Hepatocyte (in vitro differentiated cells): ENCODE measurements around the gene GALNT14. TPM values are rescaled to one million over a fixed set of nuclear protein-coding genes. Genes with fewer than 3 reads are reported as not detected.

Source experiments
- DNase-seq: peaks from one replicate; pipeline ENCODE4 v3.0.0-alpha.2; 2016; ENCODE audit warnings: low spot score
- H2AFZ ChIP-seq: fragments of 200-600 bp; sonication (generic); 2 replicates; pipeline ENCODE4 v1.6.0; 2016; ENCODE audit warnings: antibody characterized with exemption, mild to moderate bottlenecking
- H3K27ac ChIP-seq: fragments of 200-600 bp; sonication (generic); 2 replicates; pipeline ENCODE4 v1.5.1; 2016; ENCODE audit warnings: mild to moderate bottlenecking
- H3K27me3 ChIP-seq: fragments of 200-600 bp; sonication (generic); 2 replicates; pipeline ENCODE4 v1.6.1; 2016
- H3K36me3 ChIP-seq: fragments of 200-600 bp; sonication (generic); replicated peaks from 2 replicates; pipeline ENCODE4 v1.5.1; 2016; ENCODE audit warnings: low read depth; ENCODE audit not compliant: insufficient read depth
- H3K4me1 ChIP-seq: fragments of 200-600 bp; sonication (generic); 2 replicates; pipeline ENCODE4 v1.5.1; 2016; ENCODE audit warnings: mild to moderate bottlenecking, moderate library complexity; ENCODE audit not compliant: insufficient read depth
- H3K4me2 ChIP-seq: fragments of 200-600 bp; sonication (generic); 2 replicates; pipeline ENCODE4 v1.6.0; 2016
- H3K4me3 ChIP-seq: fragments of 200-600 bp; sonication (generic); 2 replicates; pipeline ENCODE4 v1.5.1; 2016; ENCODE audit warnings: mild to moderate bottlenecking
- H3K79me2 ChIP-seq: fragments of 200-600 bp; sonication (generic); 2 replicates; pipeline ENCODE4 v1.6.0; 2017; ENCODE audit warnings: mild to moderate bottlenecking
- H3K9me2 ChIP-seq: fragments of 200-600 bp; sonication (generic); replicated peaks from 2 replicates; pipeline ENCODE4 v1.6.0; 2017; ENCODE audit warnings: mild to moderate bottlenecking; ENCODE audit not compliant: insufficient read depth
- H3K9me3 ChIP-seq: fragments of 200-600 bp; sonication (generic); 2 replicates; pipeline ENCODE4 v1.5.1; 2016; ENCODE audit warnings: low read depth, mild to moderate bottlenecking
- H4K20me1 ChIP-seq: fragments of 200-600 bp; sonication (generic); 2 replicates; pipeline ENCODE4 v1.6.0; 2016; ENCODE audit warnings: mild to moderate bottlenecking; ENCODE audit not compliant: insufficient read depth, poor library complexity, severe bottlenecking
- CTCF ChIP-seq: fragments of 200-600 bp; sonication (generic); IDR thresholded peaks from 2 replicates; pipeline ENCODE4 v1.5.1; 2016; ENCODE audit warnings: antibody characterized with exemption, mild to moderate bottlenecking; ENCODE audit not compliant: poor library complexity
- EZH2 ChIP-seq: fragments of 200-600 bp; sonication (generic); IDR thresholded peaks from 2 replicates; pipeline ENCODE4 v1.6.1; 2016; ENCODE audit warnings: antibody characterized with exemption, mild to moderate bottlenecking, borderline replicate concordance
- EZH2phosphoT487 ChIP-seq: fragments of 200-600 bp; sonication (generic); IDR thresholded peaks from one replicate; pipeline ENCODE4 v1.6.1; 2018; ENCODE audit warnings: antibody characterized with exemption, mild to moderate bottlenecking, low read depth, moderate library complexity; ENCODE audit not compliant: unreplicated experiment, severe bottlenecking
- WGBS: methylation state at CpG from one replicate; pipeline ENCODE4 v1.1.6; 2016; ENCODE audit warnings: low lambda C conversion rate; ENCODE audit errors: missing lambda C conversion rate; 5-methylcytosine and 5-hydroxymethylcytosine counted together
- polyA plus RNA-seq: library from polyadenylated mRNA; unstranded; fragments of >200 nt; fragmentation: Nextera tagmentation; extraction: Ambion mirVana; gene quantifications from 2 replicates; pipeline ENCODE4 v1.2.1, GENCODE V29; 2016
- total RNA-seq: library from RNA; depleted of rRNA; stranded (reverse); fragments of >200 nt; gene quantifications from 2 replicates; pipeline ENCODE4 v1.2.3, GENCODE V29; 2014

The GALNT14 gene
- total and polyA plus RNA-seq, 2 experiments from 2014 or later = 2.2 to 2.9 TPM

GRCh38 chr2:31129375-31130171, 8.7 kb downstream of the GALNT14 start:
- H3K4me2 ChIP-seq = no peak overlapping the region
- no peak overlapping the region for H2AFZ ChIP-seq
- no peaks in the 10 kb centered on the region for H3K9me2 ChIP-seq
- no peak overlapping the region for H3K27ac ChIP-seq
- no peaks in the 10 kb centered on the region for H3K4me1 ChIP-seq
- H3K27me3 ChIP-seq = peaks cover 30% of the 10 kb centered on the region
- H3K9me3 ChIP-seq = no peaks in the 10 kb centered on the region
- no peak for DNase-seq
- H3K4me3 ChIP-seq = no peak overlapping the region
- no peaks in the 10 kb centered on the region for H4K20me1 ChIP-seq
- H3K36me3 ChIP-seq = no peaks in the 10 kb centered on the region
- 48% methylated on average over 6 of the region's 6 CpGs for WGBS
- H3K79me2 ChIP-seq = no peaks in the 10 kb centered on the region
- TF ChIP-seq EZH2phosphoT487 (no peak), CTCF (no peak), EZH2 (no peak)

- Histone ChIP-seq H3K4me1 (no peaks in the 10 kb centered on the region), H3K27me3 (peaks cover 20% of the 10 kb centered on the region), H3K36me3 (no peaks in the 10 kb centered on the region), H3K79me2 (no peaks in the 10 kb centered on the region), H3K4me2 (no peak overlapping the region), H3K27ac (no peak overlapping the region), H2AFZ (no peak overlapping the region), H3K9me2 (no peaks in the 10 kb centered on the region), H3K4me3 (no peak overlapping the region), H3K9me3 (no peaks in the 10 kb centered on the region), H4K20me1 (no peaks in the 10 kb centered on the region)
- DNase-seq = no peak
- WGBS = 86% methylated on average over 3 of the region's 3 CpGs
- TF ChIP-seq CTCF (no peak), EZH2 (no peak), EZH2phosphoT487 (no peak)
These were observed 10.3 kb downstream of the GALNT14 start for GRCh38 chr2:31127931-31128330.

- no peaks in the 10 kb centered on the region for H3K79me2 ChIP-seq
- H3K27ac ChIP-seq = no peak overlapping the region
- peaks cover 10% of the 10 kb centered on the region for H3K27me3 ChIP-seq
- H3K4me3 ChIP-seq = no peak overlapping the region
- 67% methylated on average over 6 of the region's 6 CpGs for WGBS
- H3K9me3 ChIP-seq = no peaks in the 10 kb centered on the region
- no peaks in the 10 kb centered on the region for H3K36me3 ChIP-seq
- H2AFZ ChIP-seq = no peak overlapping the region
- no peak overlapping the region for H3K4me2 ChIP-seq
- H4K20me1 ChIP-seq = no peaks in the 10 kb centered on the region
- no peaks in the 10 kb centered on the region for H3K9me2 ChIP-seq
- TF ChIP-seq EZH2 (no peak), CTCF (no peak), EZH2phosphoT487 (no peak)
- no peak for DNase-seq
- no peaks in the 10 kb centered on the region for H3K4me1 ChIP-seq
These were observed 12.1 kb downstream of the GALNT14 start for GRCh38 chr2:31125918-31126695.
